ENCODE results near the gene SASH1.

GRCh38 chr6:148440016-148440415 lies 97.4 kb downstream of the SASH1 start:
- no peak for TF ChIP-seq CTCF (conservative IDR thresholded peaks at IDR 0.05 in 1 of 2, IDR thresholded peaks at IDR 0.05 in 1 of 2; ENCODE audit: extremely low read depth in 1 of 2, insufficient read depth in 1 of 2, low read depth in 1 of 2, low read length in 2 of 2)
- no peak for TF ChIP-seq EZH2 (IDR thresholded peaks at IDR 0.05; ENCODE audit: borderline replicate concordance, low read length)

All from mammary epithelial cell (primary cell).